Lower lobe of right lung (tissue), 2 donors: Measurements from ENCODE around the gene OST4. TPM values are rescaled to one million over a fixed set of nuclear protein-coding genes. Genes with fewer than 3 reads are reported as not detected.

Experiments used
- ATAC-seq, 2 donors: fragments of 200-7000 bp; cut with Tn5 transposase; one replicate each; pipeline ENCODE4 v1.9.1; 2020 to 2022; ENCODE audit warnings: mild to moderate bottlenecking in 2 of 2, moderate library complexity in 2 of 2
- DNase-seq: peaks from one replicate; pipeline ENCODE4 v3.0.0-alpha.2; 2020
- H3K27ac ChIP-seq: fragments of 200-600 bp; one replicate; pipeline ENCODE4 v1.8.0; 2022
- H3K27me3 ChIP-seq: fragments of 200-600 bp; one replicate; pipeline ENCODE4 v1.8.0; 2022; ENCODE audit warnings: low read depth
- H3K36me3 ChIP-seq: fragments of 200-600 bp; one replicate; pipeline ENCODE4 v1.8.0; 2022; ENCODE audit warnings: mild to moderate bottlenecking
- H3K4me1 ChIP-seq: fragments of 200-600 bp; one replicate; pipeline ENCODE4 v1.8.0; 2022
- H3K4me3 ChIP-seq: fragments of 200-600 bp; one replicate; pipeline ENCODE4 v1.8.0; 2022; ENCODE audit warnings: mild to moderate bottlenecking
- H3K9me3 ChIP-seq: fragments of 200-600 bp; one replicate; pipeline ENCODE4 v1.8.0; 2022
- intact Hi-C: fragments of 100-400 bp; cut with DNase I; formaldehyde crosslinking; loops from one replicate; pipeline ENCODE4 v1.11.0; 2022
- total RNA-seq: library from RNA; stranded (reverse); fragmentation: NEBNext Ultra II Directional; extraction: Animal tissue kit (Norgen Biotek cat#: 25700); gene quantifications from one replicate; pipeline ENCODE4 v1.2.1, GENCODE V29; 2021
- TF ChIP-seq, protein P1 (sequence below): fragments of 200-600 bp; IDR thresholded peaks from one replicate; pipeline ENCODE4 v1.8.0; 2022; ENCODE audit warnings: antibody characterized with exemption, mild to moderate bottlenecking
- donor health status: DM: no; HTN: yes; CAD: no; lungs with severe emphysema.

The OST4 gene
- total RNA-seq, 1 donor from 2014 or later = 243 TPM

DNA sequence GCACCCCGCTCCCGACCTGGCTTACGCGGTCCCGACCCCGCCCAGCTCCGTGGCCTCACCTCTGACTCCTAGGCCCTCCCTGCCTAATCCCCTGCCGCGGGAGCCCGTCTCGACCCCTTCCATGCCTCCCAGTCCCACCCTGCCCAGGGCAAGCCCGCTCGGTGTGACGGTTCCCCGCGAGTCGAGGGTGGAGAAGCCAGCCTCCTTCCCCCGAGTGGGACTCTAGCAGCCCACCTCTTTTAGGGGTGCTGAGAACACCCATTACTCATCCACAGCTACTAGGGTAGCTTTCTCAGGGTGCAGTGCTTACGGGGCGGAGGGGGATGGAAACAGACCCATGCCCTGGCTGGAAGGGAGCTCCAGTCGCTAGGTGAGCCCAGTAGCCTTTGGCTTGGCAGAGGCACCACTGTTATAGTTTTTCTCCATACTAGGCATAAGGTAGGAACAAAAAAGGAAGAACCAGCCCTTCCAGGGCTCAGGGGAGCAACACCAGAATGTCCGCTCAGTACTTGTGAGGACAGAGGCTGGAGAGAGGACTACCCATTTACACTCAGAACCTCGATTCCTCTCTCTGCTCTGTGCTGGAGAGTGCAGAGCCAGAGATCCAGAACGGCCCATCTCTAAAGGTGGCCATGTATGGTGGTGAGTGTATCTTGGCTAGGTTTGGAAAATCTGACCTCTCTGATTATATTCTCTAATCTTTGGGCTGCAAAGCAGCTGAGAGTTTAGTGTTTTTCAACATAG is 19.4 kb downstream of the OST4 start:
- Histone ChIP-seq H3K27me3 (no peaks in the 10 kb centered on the region), H3K4me1 (peaks cover 14% of the 10 kb centered on the region), H3K4me3 (peak overlapping the region; percentile 91), H3K9me3 (no peaks in the 10 kb centered on the region), H3K27ac (peak overlapping the region; percentile 85), H3K36me3 (peaks cover 35% of the 10 kb centered on the region)
- ATAC-seq = no peak
- peak; percentile 72 for DNase-seq
- TF ChIP-seq, protein P1, sequence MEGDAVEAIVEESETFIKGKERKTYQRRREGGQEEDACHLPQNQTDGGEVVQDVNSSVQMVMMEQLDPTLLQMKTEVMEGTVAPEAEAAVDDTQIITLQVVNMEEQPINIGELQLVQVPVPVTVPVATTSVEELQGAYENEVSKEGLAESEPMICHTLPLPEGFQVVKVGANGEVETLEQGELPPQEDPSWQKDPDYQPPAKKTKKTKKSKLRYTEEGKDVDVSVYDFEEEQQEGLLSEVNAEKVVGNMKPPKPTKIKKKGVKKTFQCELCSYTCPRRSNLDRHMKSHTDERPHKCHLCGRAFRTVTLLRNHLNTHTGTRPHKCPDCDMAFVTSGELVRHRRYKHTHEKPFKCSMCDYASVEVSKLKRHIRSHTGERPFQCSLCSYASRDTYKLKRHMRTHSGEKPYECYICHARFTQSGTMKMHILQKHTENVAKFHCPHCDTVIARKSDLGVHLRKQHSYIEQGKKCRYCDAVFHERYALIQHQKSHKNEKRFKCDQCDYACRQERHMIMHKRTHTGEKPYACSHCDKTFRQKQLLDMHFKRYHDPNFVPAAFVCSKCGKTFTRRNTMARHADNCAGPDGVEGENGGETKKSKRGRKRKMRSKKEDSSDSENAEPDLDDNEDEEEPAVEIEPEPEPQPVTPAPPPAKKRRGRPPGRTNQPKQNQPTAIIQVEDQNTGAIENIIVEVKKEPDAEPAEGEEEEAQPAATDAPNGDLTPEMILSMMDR = no peak
- intact Hi-C loops = no loop called here

DNA sequence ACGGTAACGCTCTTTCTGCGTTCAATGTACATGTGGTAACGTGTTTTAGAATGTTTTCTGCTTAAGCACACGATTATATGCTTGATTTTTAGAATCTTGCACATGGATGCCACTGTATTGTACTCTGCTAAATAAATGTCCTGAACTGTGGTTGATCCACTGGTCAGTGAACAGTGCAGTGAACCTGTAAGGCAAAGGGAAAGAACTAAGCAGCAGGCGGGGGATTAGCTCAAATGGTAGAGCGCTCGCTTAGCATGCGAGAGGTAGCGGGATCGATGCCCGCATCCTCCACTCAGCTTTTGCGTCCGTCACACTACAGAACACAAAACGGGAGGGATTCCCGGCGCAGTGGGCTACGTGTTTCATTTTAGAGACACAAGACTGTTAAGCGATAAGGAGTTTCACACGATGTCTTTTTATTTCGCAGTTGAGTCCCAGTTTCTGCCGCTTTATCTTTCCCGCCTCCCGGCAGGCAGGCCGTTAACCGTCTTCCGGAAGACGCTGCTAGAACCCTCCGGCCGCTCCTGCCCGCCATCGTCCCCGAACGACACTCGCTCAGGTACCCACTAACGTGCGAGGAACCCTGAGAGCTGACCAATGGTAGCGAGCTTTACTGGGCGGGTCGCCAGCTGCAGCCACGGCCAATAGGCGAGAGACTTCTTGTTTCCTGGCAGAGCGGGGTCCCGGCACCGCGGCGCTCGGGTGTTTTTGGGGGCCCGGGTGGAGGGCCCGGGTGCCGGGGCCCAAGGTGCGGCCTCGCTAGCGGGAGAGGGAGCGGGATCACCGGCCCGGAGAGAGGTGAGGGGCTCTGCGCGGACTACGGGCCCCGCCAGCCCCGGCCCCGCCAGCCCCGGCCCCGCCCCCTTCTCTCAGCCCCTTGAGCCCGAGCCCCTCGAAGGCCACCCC is 20.2 kb downstream of the OST4 start, which contains the start of gene AGBL5:
TSS of gene AGBL5 (plus strand) at position 673 of the 906 bp plus-strand sequence. CDS start 1,291 bp downstream, outside the sequence.
- peak within 1 kb of the TSS; percentile 91 for H3K4me3 ChIP-seq
- ATAC-seq (peak; percentile 90), DNase-seq (peak; percentile 95)
- H3K27ac ChIP-seq = peak within 1 kb of the TSS; percentile 85
- H3K27me3 ChIP-seq = no peaks in the 10 kb centered on the region
- TF ChIP-seq, protein P1 = no peak
- peaks cover 14% of the 10 kb centered on the region for H3K4me1 ChIP-seq
- H3K36me3 ChIP-seq = peaks cover 27% of the 10 kb centered on the region
- intact Hi-C loops = no loop called here
- H3K9me3 ChIP-seq = no peaks in the 10 kb centered on the region

DNA sequence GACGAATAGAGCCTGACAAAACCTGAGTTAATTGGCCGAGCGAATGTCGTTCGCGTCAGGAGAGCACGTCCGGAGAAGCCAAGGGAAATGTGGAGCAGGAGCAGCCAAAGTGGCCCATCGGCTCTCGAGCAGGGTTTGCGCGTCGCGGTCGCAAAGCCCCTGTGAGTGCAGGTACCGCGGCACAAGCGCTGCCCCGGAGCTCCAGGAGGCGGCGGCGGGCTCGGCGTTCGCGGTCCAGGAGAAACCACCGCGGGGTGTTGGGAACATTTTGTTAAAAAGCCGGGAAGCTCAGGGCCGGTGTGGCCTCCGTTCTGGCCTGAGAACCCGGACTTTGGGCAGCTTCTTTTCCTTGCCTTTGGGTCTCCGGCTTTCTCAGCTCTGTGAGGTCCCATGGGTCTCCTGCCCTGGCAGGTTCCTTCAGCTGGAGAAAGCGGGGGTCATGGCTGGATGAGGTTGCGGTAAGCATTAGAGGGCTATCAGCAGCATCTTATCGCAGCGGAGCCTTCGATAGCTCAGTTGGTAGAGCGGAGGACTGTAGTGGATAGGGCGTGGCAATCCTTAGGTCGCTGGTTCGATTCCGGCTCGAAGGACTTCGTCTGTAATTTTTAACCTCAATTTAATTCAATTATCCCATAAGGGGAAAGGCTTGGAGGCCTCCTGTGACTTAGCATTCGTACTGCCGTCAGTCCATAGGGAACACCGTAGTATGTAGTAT is 21.0 kb downstream of the OST4 start:
- peak; percentile 85 for DNase-seq
- ATAC-seq = peak; percentile 89 to 91
- Histone ChIP-seq H3K27ac (peak overlapping the region; percentile 85), H3K4me3 (peak overlapping the region; percentile 91), H3K27me3 (no peaks in the 10 kb centered on the region), H3K4me1 (peaks cover 14% of the 10 kb centered on the region), H3K9me3 (no peaks in the 10 kb centered on the region), H3K36me3 (peaks cover 19% of the 10 kb centered on the region)
- intact Hi-C loops = no loop called here
- TF ChIP-seq, protein P1 = peak; percentile 50

DNA sequence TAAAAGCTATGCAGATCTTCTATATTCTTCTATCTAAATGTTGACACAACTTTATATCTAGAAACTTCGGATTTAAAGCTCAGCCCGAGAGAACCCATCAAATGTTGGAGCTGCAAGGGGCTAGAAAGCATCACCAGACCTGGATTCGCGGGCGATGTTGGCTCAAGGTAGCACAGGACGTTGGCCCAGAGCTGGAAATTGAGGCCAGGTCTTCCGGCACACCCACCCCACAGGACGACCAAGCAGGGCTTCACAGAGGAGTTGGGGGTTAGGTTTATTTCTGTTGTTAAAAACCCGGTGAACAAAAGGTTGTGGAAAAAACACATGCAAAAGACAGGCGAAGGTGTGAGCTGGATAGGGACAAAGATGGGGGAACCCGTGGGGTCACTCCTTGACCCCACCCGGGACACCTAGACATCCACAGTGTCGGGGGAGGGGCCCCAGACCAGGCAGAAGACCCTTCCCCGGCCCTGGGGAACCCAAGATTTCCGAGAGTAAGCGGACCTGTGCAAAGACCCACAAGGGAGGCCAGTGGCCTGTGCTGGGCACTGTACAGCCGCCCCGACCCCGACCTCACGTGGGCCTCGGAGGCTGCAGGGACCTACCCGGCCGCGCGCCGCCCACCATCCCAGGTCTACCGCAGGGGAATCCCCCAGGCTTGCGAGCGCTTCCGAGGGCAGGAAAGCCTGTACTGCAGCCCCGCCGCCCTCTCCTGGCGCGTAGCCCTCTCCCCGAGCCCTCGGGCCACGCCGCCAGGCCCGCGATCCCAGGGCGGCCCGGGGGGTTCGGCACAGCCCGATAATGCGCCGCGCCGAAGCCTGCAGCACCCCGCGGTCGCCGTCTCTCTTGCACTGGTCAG is 21.8 kb downstream of the OST4 start:
- peak; percentile 71 for DNase-seq
- peaks cover 14% of the 10 kb centered on the region for H3K4me1 ChIP-seq
- TF ChIP-seq, protein P1 = no peak
- no peaks in the 10 kb centered on the region for H3K27me3 ChIP-seq
- H3K9me3 ChIP-seq = no peaks in the 10 kb centered on the region
- H3K4me3 ChIP-seq = peak overlapping the region; percentile 91
- H3K27ac ChIP-seq = peak overlapping the region; percentile 85
- intact Hi-C loops = no loop called here
- H3K36me3 ChIP-seq = peaks cover 11% of the 10 kb centered on the region
- peak; percentile 42 to 48 for ATAC-seq
